Activated naive CD8-positive, alpha-beta T cell treated with anti-CD3 and anti-CD28 coated beads, Interleukin-2, amount 50 U/mL, for 24 hours (primary cell): ENCODE measurements around the gene OPCML.

Experiments
- ATAC-seq: fragments of 150-1000 bp; cut with Tn5 transposase; one replicate; pipeline ENCODE4 v1.10.0; 2021
- DNase-seq: peaks from one replicate; pipeline ENCODE4 v3.0.0; 2021
- H3K27ac Mint-ChIP-seq: one replicate; pipeline ENCODE4 v1.8.0; 2021; ENCODE audit warnings: mild to moderate bottlenecking, mixed read lengths
- H3K27me3 Mint-ChIP-seq: one replicate; pipeline ENCODE4 v1.8.0; 2021; ENCODE audit warnings: mixed read lengths
- H3K36me3 Mint-ChIP-seq: one replicate; pipeline ENCODE4 v1.8.0; 2021; ENCODE audit warnings: low read depth, mixed read lengths
- H3K4me1 Mint-ChIP-seq: one replicate; pipeline ENCODE4 v1.8.0; 2021; ENCODE audit warnings: mixed read lengths
- H3K4me3 Mint-ChIP-seq: one replicate; pipeline ENCODE4 v1.8.0; 2021; ENCODE audit warnings: mild to moderate bottlenecking, moderate library complexity, mixed read lengths
- H3K9me3 Mint-ChIP-seq: one replicate; pipeline ENCODE4 v1.8.0; 2021; ENCODE audit warnings: mixed read lengths

The OPCML gene

GRCh38 chr11:132528181-132528580 is 1004.1 kb downstream of the OPCML start:
- Mint-ChIP-seq H3K27me3 (peaks cover 3% of the 10 kb centered on the region), H3K9me3 (no peaks in the 10 kb centered on the region), H3K36me3 (no peaks in the 10 kb centered on the region), H3K27ac (no peak overlapping the region), H3K4me3 (no peak overlapping the region), H3K4me1 (no peaks in the 10 kb centered on the region)
- no peak for DNase-seq
- no peak for ATAC-seq

GRCh38 chr11:132523929-132524328 is 1008.4 kb downstream of the OPCML start:
- no peaks in the 10 kb centered on the region for H3K4me1 Mint-ChIP-seq
- H3K36me3 Mint-ChIP-seq: no peaks in the 10 kb centered on the region
- H3K4me3 Mint-ChIP-seq: no peak overlapping the region
- ATAC-seq: no peak
- DNase-seq: no peak
- H3K27me3 Mint-ChIP-seq: peaks cover 3% of the 10 kb centered on the region
- H3K27ac Mint-ChIP-seq: no peak overlapping the region
- H3K9me3 Mint-ChIP-seq: no peaks in the 10 kb centered on the region

GRCh38 chr11:132520199-132520598 is 1012.1 kb downstream of the OPCML start:
- DNase-seq (no peak), ATAC-seq (no peak)
- no peaks in the 10 kb centered on the region for H3K36me3 Mint-ChIP-seq
- no peaks in the 10 kb centered on the region for H3K27me3 Mint-ChIP-seq
- H3K4me3 Mint-ChIP-seq: no peak overlapping the region
- H3K27ac Mint-ChIP-seq: no peak overlapping the region
- H3K4me1 Mint-ChIP-seq: no peaks in the 10 kb centered on the region
- no peaks in the 10 kb centered on the region for H3K9me3 Mint-ChIP-seq

GRCh38 chr11:132519241-132519815 is 1013.0 kb downstream of the OPCML start:
- Mint-ChIP-seq H3K27me3 (no peaks in the 10 kb centered on the region), H3K27ac (no peak overlapping the region)

DNA sequence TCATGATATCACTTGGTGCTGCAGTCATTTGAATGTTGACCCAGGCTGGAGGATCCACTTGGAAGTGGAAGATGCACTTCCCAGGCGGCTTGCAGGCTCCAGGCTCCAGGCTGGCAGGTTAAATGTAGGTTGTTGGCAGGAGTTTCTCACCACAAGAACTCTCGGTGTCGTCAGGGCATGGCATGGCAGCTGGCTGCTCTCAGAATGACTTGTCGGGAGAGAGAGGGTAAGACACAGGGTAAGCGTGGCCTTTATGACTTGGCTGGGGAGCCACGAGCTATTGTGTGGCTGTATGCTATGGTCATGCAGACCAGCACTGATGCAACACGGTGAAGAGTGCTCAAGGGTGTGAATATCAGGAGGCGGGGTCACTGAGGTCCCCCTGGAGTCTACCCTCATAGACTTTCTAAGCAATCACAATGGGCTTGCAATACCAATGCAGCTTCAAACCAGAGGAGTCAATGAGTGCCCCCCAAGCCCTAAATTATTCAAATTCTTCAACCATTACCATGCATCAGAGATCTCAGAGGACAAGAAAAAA is 1027.7 kb downstream of the OPCML start:
- no peak for DNase-seq
- no peaks in the 10 kb centered on the region for H3K27me3 Mint-ChIP-seq
- peaks cover 11% of the 10 kb centered on the region for H3K9me3 Mint-ChIP-seq
- H3K36me3 Mint-ChIP-seq: no peaks in the 10 kb centered on the region
- H3K27ac Mint-ChIP-seq: no peak overlapping the region
- H3K4me3 Mint-ChIP-seq: no peak overlapping the region
- no peak for ATAC-seq
- H3K4me1 Mint-ChIP-seq: no peaks in the 10 kb centered on the region

More at GRCh38 chr11:132519241-132519815, 1013.0 kb downstream of the OPCML start:
- Mint-ChIP-seq H3K4me3 (no peak overlapping the region), H3K36me3 (no peaks in the 10 kb centered on the region), H3K9me3 (no peaks in the 10 kb centered on the region), H3K4me1 (no peaks in the 10 kb centered on the region)
- DNase-seq (no peak), ATAC-seq (no peak)

DNA sequence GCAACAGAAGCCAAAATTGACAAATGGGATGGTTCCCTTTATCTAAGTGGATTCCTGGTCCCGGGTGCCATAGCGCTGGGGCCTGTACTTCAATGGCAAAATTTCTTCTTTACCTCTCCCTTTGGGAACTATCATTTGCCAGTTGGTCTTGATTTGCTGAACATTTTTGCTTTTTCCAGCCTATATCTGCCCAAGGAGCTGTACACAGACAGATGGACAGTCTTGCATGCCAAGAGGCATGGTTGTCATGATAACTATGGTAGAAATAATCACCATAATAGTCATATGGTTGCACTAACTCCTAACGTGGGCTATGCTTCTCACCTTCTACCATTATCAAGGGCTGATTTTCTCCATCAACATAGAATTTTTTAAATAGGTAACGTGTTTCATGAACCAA is 1030.9 kb downstream of the OPCML start:
- no peak for DNase-seq
- Mint-ChIP-seq H3K4me1 (no peaks in the 10 kb centered on the region), H3K4me3 (no peak overlapping the region), H3K9me3 (peaks cover 16% of the 10 kb centered on the region), H3K36me3 (no peaks in the 10 kb centered on the region), H3K27me3 (no peaks in the 10 kb centered on the region), H3K27ac (no peak overlapping the region)
- no peak for ATAC-seq

- no peak overlapping the region for H3K4me3 Mint-ChIP-seq
- no peaks in the 10 kb centered on the region for H3K4me1 Mint-ChIP-seq
- H3K9me3 Mint-ChIP-seq: peaks cover 21% of the 10 kb centered on the region
- no peak overlapping the region for H3K27ac Mint-ChIP-seq
- H3K36me3 Mint-ChIP-seq: no peaks in the 10 kb centered on the region
- no peaks in the 10 kb centered on the region for H3K27me3 Mint-ChIP-seq
- ATAC-seq (no peak), DNase-seq (no peak)
Measured at GRCh38 chr11:132499661-132500060, 1032.6 kb downstream of the OPCML start.

DNA sequence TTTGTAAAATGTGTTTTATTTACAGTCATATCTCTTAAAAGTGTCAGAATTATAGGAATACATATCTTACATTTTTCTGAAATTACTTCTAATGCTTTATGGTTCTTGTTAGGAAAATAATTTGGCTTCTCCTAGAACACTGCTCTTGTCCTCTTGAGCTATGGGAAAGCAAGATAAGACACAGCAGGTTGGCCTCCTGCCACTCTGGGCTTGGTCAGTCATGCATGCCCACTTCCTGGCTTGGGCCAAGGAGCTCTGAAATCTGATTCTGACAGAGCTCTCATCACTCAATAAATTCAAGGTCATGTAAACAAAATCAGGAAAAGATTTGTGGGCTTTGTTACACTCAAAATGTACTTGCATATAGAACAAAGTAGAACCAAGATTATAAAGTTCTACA is 1036.0 kb downstream of the OPCML start:
- DNase-seq (no peak), ATAC-seq (no peak)
- no peak overlapping the region for H3K27ac Mint-ChIP-seq
- H3K27me3 Mint-ChIP-seq: no peaks in the 10 kb centered on the region
- no peaks in the 10 kb centered on the region for H3K4me1 Mint-ChIP-seq
- peaks cover 10% of the 10 kb centered on the region for H3K9me3 Mint-ChIP-seq
- H3K4me3 Mint-ChIP-seq: no peak overlapping the region
- H3K36me3 Mint-ChIP-seq: no peaks in the 10 kb centered on the region

DNA sequence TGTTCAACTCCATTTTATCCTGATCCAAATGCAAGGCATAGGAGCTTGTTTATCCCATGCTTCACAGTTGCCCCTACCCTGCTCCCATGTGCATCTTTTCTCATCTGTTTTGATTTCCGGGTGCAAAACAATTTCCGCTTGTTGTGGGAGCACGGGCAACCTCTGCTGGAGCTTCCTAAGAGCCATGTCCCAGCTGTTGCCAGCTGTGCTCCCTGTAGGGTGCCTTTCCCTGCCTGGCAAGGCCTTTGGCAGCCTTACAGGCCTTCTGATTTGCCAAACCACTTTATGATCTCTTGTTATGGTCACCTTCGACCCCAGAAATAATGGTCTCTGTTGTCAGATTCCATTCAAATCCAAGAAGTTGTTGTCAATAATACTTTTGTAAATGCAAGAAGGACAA is 1038.5 kb downstream of the OPCML start:
- peaks cover 21% of the 10 kb centered on the region for H3K9me3 Mint-ChIP-seq
- no peaks in the 10 kb centered on the region for H3K36me3 Mint-ChIP-seq
- no peak overlapping the region for H3K27ac Mint-ChIP-seq
- no peak for DNase-seq
- no peak for ATAC-seq
- no peaks in the 10 kb centered on the region for H3K27me3 Mint-ChIP-seq
- no peaks in the 10 kb centered on the region for H3K4me1 Mint-ChIP-seq
- H3K4me3 Mint-ChIP-seq: no peak overlapping the region

- H3K36me3 Mint-ChIP-seq: no peaks in the 10 kb centered on the region
- peaks cover 23% of the 10 kb centered on the region for H3K9me3 Mint-ChIP-seq
- ATAC-seq (no peak), DNase-seq (no peak)
- no peaks in the 10 kb centered on the region for H3K27me3 Mint-ChIP-seq
- H3K27ac Mint-ChIP-seq: no peak overlapping the region
- no peaks in the 10 kb centered on the region for H3K4me1 Mint-ChIP-seq
- no peak overlapping the region for H3K4me3 Mint-ChIP-seq
Measured at GRCh38 chr11:132490978-132491377, 1041.3 kb downstream of the OPCML start.

- ATAC-seq: no peak
- Mint-ChIP-seq H3K27ac (no peak overlapping the region), H3K36me3 (no peaks in the 10 kb centered on the region)
Measured at GRCh38 chr11:132486060-132486459, 1046.2 kb downstream of the OPCML start.

DNA sequence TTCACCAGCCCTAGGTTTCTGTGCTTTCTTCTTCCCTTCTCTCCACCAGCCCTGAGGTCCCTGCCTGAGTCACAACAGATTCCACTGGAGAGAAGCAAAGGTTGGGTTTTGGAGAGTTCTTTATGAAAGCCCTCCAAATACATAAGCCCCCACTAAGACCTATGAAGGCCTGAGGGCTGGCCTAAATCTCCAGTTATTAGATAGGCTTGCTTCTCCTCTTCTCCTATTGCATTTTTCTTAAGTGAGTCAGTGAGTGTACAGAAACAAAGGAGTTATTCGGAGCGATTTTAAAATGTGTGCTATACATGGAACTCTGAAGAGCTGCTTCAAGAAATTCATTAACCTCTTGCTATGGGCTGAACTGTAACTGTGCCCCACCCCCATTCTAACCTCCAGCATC is 1057.3 kb downstream of the OPCML start:
- H3K27me3 Mint-ChIP-seq: no peaks in the 10 kb centered on the region
- DNase-seq (no peak), ATAC-seq (no peak)
- no peaks in the 10 kb centered on the region for H3K4me1 Mint-ChIP-seq
- no peaks in the 10 kb centered on the region for H3K36me3 Mint-ChIP-seq
- H3K9me3 Mint-ChIP-seq: no peaks in the 10 kb centered on the region
- no peak overlapping the region for H3K27ac Mint-ChIP-seq
- H3K4me3 Mint-ChIP-seq: no peak overlapping the region

More at GRCh38 chr11:132486060-132486459, 1046.2 kb downstream of the OPCML start:
- H3K4me1 Mint-ChIP-seq: no peaks in the 10 kb centered on the region
- peaks cover 23% of the 10 kb centered on the region for H3K9me3 Mint-ChIP-seq
- H3K27me3 Mint-ChIP-seq: no peaks in the 10 kb centered on the region
- no peak for DNase-seq
- H3K4me3 Mint-ChIP-seq: no peak overlapping the region

GRCh38 chr11:132472411-132473172 is 1059.7 kb downstream of the OPCML start:
- H3K9me3 Mint-ChIP-seq: no peaks in the 10 kb centered on the region
- DNase-seq: no peak
- no peaks in the 10 kb centered on the region for H3K27me3 Mint-ChIP-seq
- H3K27ac Mint-ChIP-seq: no peak overlapping the region
- no peaks in the 10 kb centered on the region for H3K4me1 Mint-ChIP-seq
- no peaks in the 10 kb centered on the region for H3K36me3 Mint-ChIP-seq
- H3K4me3 Mint-ChIP-seq: no peak overlapping the region
- ATAC-seq: no peak

GRCh38 chr11:132471466-132471865 is 1060.8 kb downstream of the OPCML start:
- H3K36me3 Mint-ChIP-seq: no peaks in the 10 kb centered on the region
- no peaks in the 10 kb centered on the region for H3K4me1 Mint-ChIP-seq
- no peak for DNase-seq
- no peak for ATAC-seq
- no peaks in the 10 kb centered on the region for H3K27me3 Mint-ChIP-seq
- no peaks in the 10 kb centered on the region for H3K9me3 Mint-ChIP-seq
- no peak overlapping the region for H3K27ac Mint-ChIP-seq
- H3K4me3 Mint-ChIP-seq: no peak overlapping the region

DNA sequence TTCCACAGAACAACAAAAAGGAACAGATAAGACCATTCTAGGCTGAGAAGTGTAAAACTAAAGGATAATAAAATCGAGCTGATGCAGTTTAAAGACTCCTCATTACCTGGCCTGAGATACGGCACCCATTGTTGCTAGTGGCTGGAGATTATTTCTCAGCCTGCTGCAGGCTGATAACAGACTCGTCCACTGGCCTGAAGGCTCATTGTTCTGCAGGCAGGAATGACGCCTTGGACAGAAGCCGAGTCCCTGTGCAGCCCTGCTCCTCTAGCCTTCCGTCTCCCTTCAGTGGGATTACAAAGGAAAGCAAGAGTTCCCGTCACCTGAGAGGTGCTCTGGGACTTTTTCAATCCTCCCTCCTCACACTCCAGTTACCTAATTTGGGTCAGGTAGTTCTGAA is 1065.3 kb downstream of the OPCML start:
- no peaks in the 10 kb centered on the region for H3K27me3 Mint-ChIP-seq
- no peaks in the 10 kb centered on the region for H3K36me3 Mint-ChIP-seq
- no peaks in the 10 kb centered on the region for H3K9me3 Mint-ChIP-seq
- H3K4me1 Mint-ChIP-seq: no peaks in the 10 kb centered on the region
- H3K27ac Mint-ChIP-seq: no peak overlapping the region
- ATAC-seq (no peak), DNase-seq (no peak)
- no peak overlapping the region for H3K4me3 Mint-ChIP-seq
